Fibroblast of the conjunctiva (primary cell): ENCODE measurements around the gene VASH2.
"Not testable (repeated sequence)": the region's sequence is repeated elsewhere in the genome, so short reads cannot be mapped to it uniquely, and the experiment has no call there.

ENCODE experiments used
- DNase-seq: peaks from one replicate; pipeline ENCODE4 v3.0.0-alpha.2; 2010; ENCODE audit warnings: low read depth

Gene VASH2

GRCh38 chr1:212957546-212957945 lies 7.2 kb downstream of the VASH2 start:
- DNase-seq = no peak

- no peak for DNase-seq
These were observed 7.8 kb downstream of the VASH2 start for GRCh38 chr1:212958175-212958574.

GRCh38 chr1:212959266-212960220 lies 9.2 kb downstream of the VASH2 start:
- DNase-seq = no peak

GRCh38 chr1:212960932-212961331 lies 10.6 kb downstream of the VASH2 start:
- DNase-seq = no peak

GRCh38 chr1:212962509-212962908 lies 12.2 kb downstream of the VASH2 start:
- no peak for DNase-seq

GRCh38 chr1:212964102-212964501 lies 13.8 kb downstream of the VASH2 start:
- DNase-seq = no peak

GRCh38 chr1:212964993-212965392 lies 14.7 kb downstream of the VASH2 start:
- not testable (repeated sequence) for DNase-seq

GRCh38 chr1:212966616-212967015 lies 16.3 kb downstream of the VASH2 start:
- no peak for DNase-seq

GRCh38 chr1:212967801-212968200 lies 17.5 kb downstream of the VASH2 start:
- peak; percentile 16 for DNase-seq

GRCh38 chr1:212968368-212968863 lies 18.1 kb downstream of the VASH2 start:
- no peak for DNase-seq

GRCh38 chr1:212970085-212970484 lies 19.7 kb downstream of the VASH2 start:
- no peak for DNase-seq

GRCh38 chr1:212971312-212971711 lies 21.0 kb downstream of the VASH2 start:
- DNase-seq = no peak

GRCh38 chr1:212973426-212973825 lies 23.1 kb downstream of the VASH2 start:
- no peak for DNase-seq

- DNase-seq = no peak
These were observed 23.6 kb downstream of the VASH2 start for GRCh38 chr1:212973899-212974298.

GRCh38 chr1:212974711-212975110 lies 24.4 kb downstream of the VASH2 start:
- no peak for DNase-seq

GRCh38 chr1:212975111-212975918 lies 25.0 kb downstream of the VASH2 start:
- no peak for DNase-seq

GRCh38 chr1:212976586-212976985 lies 26.2 kb downstream of the VASH2 start:
- DNase-seq = no peak

GRCh38 chr1:212977781-212978645 lies 27.7 kb downstream of the VASH2 start:
- DNase-seq = no peak

- no peak for DNase-seq
These were observed 29.2 kb downstream of the VASH2 start for GRCh38 chr1:212979340-212980122.

GRCh38 chr1:212980123-212980785 lies 29.9 kb downstream of the VASH2 start:
- DNase-seq = no peak
